NCI-H1436 (cell line): ENCODE measurements around the gene GRM5.
"Not testable (repeated sequence)": the region's sequence is repeated elsewhere in the genome, so short reads cannot be mapped to it uniquely, and the experiment has no call there.

Source experiments
- DNase-seq: peaks from one replicate; lab custom pipeline; 2025; lab: John Stamatoyannopoulos, UW

GRM5 gene

DNA sequence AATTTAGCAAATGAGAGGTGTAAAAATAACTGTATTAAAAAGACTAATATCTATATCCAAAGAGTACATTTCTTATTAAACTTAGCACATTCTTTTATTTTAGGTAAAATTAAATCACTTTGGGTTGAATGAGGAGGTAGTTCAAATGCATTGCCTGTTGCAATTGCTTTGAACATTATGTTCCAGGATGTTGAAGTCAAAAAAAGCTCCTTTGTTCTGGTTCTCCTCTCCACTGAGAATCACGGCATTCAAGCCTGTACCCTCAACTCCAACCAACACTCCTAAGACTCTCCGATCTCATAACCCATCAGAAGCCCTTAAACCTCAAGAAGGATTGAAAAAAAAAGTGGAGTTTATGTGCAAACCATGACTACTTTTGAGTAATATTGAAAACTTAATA, 230.1 kb downstream of the GRM5 start:
- not testable (repeated sequence) for DNase-seq

DNA sequence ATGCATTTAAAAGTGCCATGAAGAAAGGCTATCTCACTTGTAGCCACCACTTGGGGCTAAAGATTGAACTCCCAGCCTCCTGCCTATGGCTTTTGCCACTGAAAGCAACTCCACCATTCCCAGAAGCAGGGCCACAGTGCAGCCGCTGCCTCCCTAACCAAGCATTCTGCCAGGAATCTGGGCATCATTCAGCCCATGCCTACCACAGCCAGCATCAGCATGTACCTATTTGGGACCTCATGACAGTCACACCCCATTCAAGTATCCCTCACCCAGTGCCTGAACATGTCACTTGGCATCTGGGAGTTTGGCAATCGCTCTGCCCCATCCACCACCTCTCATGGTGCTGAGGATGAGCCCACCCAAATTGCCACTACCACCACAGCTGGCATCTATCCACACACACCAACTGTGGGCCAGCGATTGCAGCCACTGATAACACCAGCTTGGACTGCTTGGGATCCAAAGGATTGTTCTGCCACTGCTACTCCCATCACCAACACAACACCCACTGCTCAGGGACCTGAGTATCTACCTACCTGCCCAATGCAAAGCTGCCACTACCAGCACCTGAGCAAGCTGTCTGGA, 234.4 kb downstream of the GRM5 start:
- DNase-seq = no peak

GRCh38 chr11:88827018-88827676, 238.6 kb downstream of the GRM5 start:
- no peak for DNase-seq

DNA sequence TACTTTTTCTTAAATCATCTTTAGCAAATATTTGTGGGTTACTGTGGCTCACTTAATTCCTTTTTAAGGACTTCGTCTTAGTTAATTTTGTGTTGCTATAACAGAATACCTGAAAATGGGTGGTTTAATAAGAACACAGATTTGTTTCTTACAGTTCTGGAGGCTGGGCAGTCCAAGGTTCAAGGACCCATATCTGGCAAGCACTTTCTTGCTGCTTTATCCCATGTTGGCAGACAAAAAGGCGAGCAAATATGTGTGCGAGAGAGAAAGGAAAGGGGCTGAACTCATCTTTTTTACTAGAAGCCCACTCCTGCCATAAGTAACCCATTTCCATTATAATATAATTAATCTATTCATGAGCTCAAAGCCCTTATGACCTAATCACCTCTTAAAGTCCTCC, 246.2 kb downstream of the GRM5 start:
- no peak for DNase-seq

DNA sequence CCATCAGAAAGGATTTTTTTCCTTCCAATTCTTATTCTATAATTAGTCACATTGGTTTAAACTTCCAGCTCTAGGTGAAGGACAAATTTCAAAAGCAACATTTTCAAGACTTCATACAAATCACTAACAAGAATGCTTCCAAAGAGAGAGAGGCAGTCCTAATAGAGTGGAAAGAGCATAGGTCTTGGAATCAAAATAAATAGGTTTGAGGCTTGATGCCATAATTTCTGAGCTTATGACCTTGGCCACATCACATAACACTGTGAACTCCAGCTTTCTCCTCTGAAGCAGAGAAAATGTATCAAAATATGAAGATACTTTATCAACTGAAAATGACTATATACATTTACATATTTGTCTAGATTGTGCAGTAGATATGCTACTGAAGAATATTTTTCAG, 246.8 kb downstream of the GRM5 start:
- DNase-seq = no peak

- DNase-seq = no peak
Observed at GRCh38 chr11:88815505-88815904, 250.3 kb downstream of the GRM5 start.

- no peak for DNase-seq
Observed at GRCh38 chr11:88814076-88814475, 251.7 kb downstream of the GRM5 start.

DNA sequence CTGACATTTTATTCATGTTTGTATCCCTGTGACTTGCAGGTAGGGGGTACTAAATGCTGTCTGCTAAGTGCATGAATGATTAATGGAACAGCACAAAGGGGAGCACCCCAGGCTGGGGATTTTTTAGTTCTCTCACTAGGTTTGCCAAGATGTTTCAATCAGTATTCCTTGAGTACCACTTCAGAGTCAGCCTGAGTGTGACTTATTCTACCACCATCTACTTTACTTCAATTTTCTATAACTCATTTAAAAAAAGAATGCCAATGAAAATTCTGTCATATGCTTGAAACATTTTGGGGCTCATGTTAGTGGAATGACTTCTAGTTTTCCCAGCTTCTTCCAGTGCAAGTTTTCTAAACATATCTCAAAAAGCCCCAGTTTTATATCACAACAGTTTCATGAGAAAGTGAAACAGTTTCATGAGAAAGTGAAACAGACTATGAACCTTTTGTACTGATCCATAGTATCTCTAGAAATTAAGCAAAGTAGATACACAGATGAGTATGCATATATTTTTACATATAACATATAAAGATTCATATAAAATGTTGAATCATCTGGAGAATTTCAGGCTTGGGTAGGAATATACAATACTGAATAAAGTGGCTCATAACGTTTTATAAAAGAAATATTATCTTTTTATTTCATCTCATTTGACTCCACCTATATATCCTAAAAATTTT, 252.4 kb downstream of the GRM5 start:
- no peak for DNase-seq

DNA sequence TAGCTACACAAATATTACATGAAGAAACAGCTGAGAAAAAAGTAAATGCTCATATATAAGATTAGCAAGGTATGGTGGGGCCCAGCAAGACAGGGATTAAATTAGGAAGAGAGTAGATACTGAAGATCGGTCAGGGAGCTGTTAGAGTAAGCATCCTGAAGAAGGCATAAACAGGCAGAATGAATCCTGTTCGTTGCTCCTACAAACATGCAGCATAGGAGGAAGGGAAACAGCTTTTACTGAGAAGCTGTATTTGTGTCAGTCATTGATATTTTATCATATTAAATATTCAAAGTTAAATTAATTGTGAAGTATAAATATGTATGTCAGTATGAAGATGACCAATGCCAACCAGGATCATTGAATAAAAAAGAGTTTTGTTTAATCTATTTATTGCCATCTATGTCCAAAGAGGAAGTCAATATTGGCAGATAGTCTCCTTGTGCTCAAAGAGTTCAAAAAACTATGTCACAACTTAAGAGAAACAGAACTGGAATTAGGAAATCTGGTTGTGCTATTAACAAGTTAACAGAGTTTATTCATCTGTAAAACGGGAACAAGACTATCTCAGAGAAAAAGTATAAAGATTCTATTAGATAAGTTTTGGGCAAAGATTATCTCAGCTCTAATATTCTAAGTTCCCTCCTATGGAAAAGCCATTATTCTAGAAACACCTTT, 255.2 kb downstream of the GRM5 start:
- no peak for DNase-seq

- DNase-seq = no peak
Observed at GRCh38 chr11:88809126-88809525, 256.7 kb downstream of the GRM5 start.

DNA sequence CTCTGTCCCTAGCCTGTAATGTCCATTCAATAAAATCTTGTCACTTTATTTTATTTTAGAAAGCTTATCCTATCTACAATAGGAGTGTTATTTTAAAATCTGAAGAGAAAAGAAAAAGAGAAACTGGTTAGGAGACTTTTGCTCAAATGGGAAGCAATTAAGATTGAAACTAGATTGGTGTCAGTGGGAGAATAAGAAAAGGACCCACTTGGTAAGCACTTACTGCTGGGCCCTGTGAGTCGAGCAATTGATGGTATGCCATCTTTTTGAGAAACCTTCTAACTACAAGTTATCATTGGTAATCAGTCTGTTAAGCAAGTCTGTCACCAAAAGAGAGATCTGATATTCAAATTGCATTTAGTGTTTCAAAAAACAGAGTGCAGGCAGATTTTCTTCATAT, 258.4 kb downstream of the GRM5 start:
- DNase-seq = no peak

DNA sequence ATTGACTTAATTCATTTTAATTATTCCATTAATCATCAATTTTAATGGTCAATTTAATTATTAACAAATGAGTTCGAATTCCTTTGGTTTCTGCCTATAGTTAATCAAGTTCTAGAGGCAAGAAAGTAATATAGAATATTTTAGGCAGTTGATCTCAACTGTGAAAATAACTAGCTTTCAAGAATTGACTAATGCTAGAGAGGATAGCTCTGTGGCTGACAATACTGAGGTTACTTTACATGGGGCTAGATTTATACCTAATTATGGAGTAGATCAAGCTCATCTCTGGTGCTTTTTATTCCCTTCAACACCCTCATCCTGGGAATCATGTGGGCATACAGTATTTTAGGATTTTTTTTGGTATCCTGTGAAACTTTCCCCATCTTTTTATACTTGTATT, 259.4 kb downstream of the GRM5 start:
- DNase-seq = no peak

DNA sequence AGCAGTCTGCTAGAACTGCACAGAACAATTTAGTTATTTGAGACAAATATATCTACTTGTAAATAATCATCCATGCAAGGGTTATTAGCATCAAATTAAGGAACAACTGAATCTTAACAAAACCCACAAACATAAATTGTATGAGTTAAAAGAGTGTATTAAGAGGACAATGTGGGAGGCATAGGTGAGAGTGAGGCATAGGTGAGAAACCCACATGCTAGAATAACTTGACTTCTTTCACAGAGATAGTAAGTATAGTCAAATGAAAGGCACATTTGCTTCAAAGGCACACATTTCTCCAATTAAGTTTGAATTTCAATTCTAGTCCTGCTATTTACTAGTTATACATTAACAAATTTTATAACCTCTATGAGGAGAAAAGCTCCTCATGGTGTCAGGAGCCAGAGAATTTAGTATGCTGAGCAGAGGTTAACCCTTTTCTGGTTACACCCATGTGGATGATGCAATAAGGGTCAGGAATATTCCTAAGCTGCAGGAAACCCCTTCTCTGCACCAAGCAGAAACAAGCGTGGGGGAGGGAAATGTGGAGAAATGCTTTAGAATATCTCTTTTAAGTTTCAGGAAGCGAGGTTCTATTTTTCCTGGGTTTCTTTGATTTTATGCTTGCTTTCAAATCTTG, 264.2 kb downstream of the GRM5 start:
- no peak for DNase-seq

DNA sequence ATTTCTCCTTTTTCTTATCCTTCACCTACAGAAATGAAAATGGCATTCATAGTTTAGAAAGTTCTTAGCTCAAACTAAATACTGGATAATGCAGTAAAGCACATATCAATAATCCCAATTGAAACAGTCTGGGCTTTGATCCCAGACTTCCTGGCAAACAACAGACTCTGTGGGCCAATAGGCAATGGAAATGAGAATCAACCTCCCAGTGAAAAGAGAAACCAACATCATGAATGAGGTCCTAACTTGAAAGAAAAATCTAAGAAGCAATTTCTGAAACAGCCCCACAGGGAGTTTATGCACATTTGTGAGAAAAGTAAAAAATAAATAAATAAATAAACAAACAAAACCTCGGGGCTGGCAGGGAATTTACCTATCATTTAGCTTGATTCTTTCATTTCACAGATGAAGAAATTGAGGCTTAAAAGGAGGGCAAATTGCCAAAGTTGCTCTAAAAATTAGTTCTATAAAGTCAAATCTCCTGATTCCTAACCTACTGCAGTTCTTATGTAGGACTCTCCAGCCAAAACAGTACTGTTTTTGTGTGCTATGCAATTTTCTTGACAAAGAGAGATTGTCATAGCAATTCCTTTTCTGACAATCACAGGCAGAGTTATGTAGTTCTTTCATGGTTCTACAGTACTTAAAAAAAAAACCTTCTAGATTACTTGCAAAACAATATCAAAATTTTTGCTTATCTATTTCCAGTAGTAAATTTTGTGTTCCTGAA, 265.8 kb downstream of the GRM5 start:
- no peak for DNase-seq

- DNase-seq = no peak
Observed at GRCh38 chr11:88790182-88790581, 275.6 kb downstream of the GRM5 start.

- no peak for DNase-seq
Observed at GRCh38 chr11:88779577-88779976, 286.2 kb downstream of the GRM5 start.

GRCh38 chr11:88770475-88771079, 295.2 kb downstream of the GRM5 start:
- no peak for DNase-seq

DNA sequence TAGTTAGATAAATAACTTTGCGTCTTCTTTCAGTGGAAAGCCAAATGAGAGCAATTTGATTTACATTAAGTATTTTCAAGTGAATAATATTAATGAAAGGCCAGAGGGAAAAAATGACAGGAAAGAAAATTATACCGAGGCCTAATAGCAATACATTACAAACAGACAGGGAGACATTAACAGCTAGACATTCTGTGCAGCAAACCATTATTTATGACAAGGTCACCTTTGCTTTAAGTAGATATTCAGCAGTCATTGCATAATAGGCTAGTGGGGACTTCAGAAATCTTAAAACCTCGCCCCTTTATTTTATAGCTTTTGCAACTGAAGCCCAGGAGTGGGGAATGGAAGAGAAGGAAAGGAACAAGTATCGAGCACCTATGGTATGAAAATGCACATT, 321.6 kb downstream of the GRM5 start:
- DNase-seq = no peak

GRCh38 chr11:88739524-88739923, 326.3 kb downstream of the GRM5 start:
- no peak for DNase-seq

GRCh38 chr11:88709567-88709966, 356.2 kb downstream of the GRM5 start:
- DNase-seq = no peak

DNA sequence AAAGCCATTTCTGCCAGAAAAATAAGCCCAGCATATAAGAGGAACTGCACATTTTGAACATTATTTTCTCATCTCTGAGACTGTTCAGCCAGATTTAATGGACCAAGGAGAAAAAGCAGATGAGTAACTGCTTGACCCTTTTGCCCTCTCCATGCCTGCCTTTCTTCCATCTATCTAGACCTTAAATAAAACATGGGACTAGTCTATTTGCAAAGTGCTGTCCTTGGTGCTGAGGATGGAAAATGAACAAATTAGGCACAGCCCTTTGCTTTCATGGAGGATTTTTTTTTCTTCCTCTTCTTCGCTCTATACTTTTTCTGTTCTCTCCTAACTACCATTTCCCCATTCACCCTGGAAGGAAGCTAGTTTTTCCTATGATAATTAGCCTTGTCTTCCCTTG, 361.3 kb downstream of the GRM5 start:
- no peak for DNase-seq
